Measurements from ENCODE around the gene FES.

DNA sequence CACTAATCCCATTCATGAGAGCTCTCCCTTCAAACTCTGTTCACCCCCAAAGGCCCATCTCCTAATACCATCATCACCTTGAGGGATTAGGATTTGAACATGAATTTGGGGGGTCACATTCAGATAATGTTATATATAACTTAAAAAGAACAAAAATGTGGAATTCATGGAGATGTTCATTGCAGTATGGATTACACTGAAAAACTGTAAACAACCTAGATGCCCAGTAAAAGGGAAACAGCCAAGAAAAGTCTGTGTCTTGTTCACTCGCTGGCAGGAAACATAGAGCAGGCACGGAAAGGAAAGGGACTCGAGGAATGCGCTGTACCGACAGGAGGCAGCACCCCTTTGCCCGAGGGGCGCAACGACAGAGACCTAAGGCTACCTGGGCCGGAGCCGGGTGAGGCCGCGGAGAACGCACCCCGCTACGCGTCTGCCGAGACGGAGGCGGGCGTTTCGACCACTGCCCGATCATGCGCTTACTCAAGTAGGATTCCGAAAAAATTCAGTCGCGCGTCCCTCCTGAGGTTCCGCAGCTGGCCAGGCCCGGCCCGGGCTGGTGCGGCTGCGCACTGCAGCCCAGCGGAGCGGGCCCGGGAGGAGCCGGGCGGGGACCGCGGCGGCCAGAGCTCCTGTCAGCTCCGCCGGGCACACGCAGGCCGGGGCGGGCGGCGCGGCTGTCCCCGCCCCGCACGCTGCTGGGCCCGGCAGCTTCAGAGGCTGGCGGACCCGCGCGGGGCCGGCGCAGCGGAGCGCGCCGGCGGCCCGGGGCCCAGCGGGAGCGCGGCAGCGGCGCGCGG, 17.9 kb downstream of the FES start:
- TF ChIP-seq POLR2A (IDR thresholded peaks at IDR 0.05; ENCODE audit: low read depth, low read length) = peak; percentile 36; the same call in 1 of the 2 replicates
- TF ChIP-seq POLR2AphosphoS5 (IDR thresholded peaks at IDR 0.05; ENCODE audit: low read depth, low read length) = no peak
